Pancreas (tissue), 10 donors: ENCODE results near the gene LACRT. TPM values are rescaled to one million over a fixed set of nuclear protein-coding genes. Genes with fewer than 3 reads are reported as not detected.

Source experiments
- ATAC-seq, 4 donors: fragments of 200-7000 bp; cut with Tn5 transposase; one replicate each; pipeline versions ENCODE4 v1.8.0 to v1.9.1; 2020; ENCODE audit warnings: mild to moderate bottlenecking in 4 of 4, moderate library complexity in 4 of 4
- DNase-seq, 6 donors: peaks; one replicate each; pipeline ENCODE4 v3.0.0-alpha.2; 2020
- FAIRE-seq: peaks from 2 replicates; lab custom pipeline; 2012; peaks lifted over from hg19 to GRCh38; lab: Jason Lieb, UNC
- H3K27ac ChIP-seq, 4 donors: fragments of 200-600 bp; sonication (generic); 1 replicate in 3 of 4; 2 replicates in 1 of 4; pipeline versions ENCODE4 v1.5.0 to v1.8.0; 2020
- H3K27me3 ChIP-seq, 4 donors: fragments of 200-600 bp; one replicate each; pipeline ENCODE4 v1.8.0; 2021
- H3K36me3 ChIP-seq, 3 donors: fragments of 200-600 bp; sonication (generic) in 1 of 3; one replicate each; pipeline versions ENCODE4 v1.5.0 to v1.8.0; 2020 to 2021
- H3K4me1 ChIP-seq, 3 donors: fragments of 200-600 bp; one replicate each; pipeline ENCODE4 v1.8.0; 2021
- H3K4me3 ChIP-seq, 4 donors: fragments of 200-600 bp; sonication (generic) in 2 of 4; one replicate each; pipeline versions ENCODE4 v1.5.0 to v1.8.0; 2020 to 2021
- H3K9me3 ChIP-seq, 4 donors: fragments of 200-600 bp; one replicate each; pipeline ENCODE4 v1.8.0; 2021
- CTCF ChIP-seq, 4 donors: fragments of 200-600 bp; sonication (generic) in 3 of 4; IDR thresholded peaks; one replicate each; pipeline versions ENCODE4 v1.5.0 to v1.8.0; 2021; ENCODE audit warnings: antibody characterized with exemption in 4 of 4
- WGBS, 2 donors: extraction: QIAGEN DNeasy Blood & Tissue Kit; methylation state at CpG; one replicate each; pipeline ENCODE4 v1.1.7; 2013; 5-methylcytosine and 5-hydroxymethylcytosine counted together
- intact Hi-C, 3 donors: fragments of 100-400 bp; cut with DNase I; formaldehyde crosslinking; loops; one replicate each; pipeline versions ENCODE4 v1.11.1 to v1.14.2; 2022
- polyA plus RNA-seq, 2 donors: library from polyadenylated mRNA; stranded (reverse); fragments of 200-250 nt; gene quantifications; one replicate each; pipeline ENCODE4 v1.2.3, GENCODE V29; 2013
- total RNA-seq, 6 donors: library from RNA; stranded (reverse); fragmentation: NEBNext Ultra II Directional in 4 of 6; extraction: Animal tissue kit (Norgen Biotek cat#: 25700) in 4 of 6; gene quantifications; one replicate each; pipeline versions ENCODE4 v1.2.1 to v1.2.4, GENCODE V29; 2021 to 2023
- donor health status: healthy with polysubstance abuse.
- donor health status: DM: no; HTN: no; CAD: no; lungs with moderate emphysema.
- donor health status: DM: no; HTN: no; CAD: no.
- donor health status: control.
- donor health status: control.
- donor health status: Bipolar disorder and iron deficiency.
- donor health status: DM: yes; HTN: yes; CAD: no.
- donor health status: DM: no; HTN: no; CAD: no.
- donor health status: DM: no; HTN: no; CAD: no.
- donor health status: DM: yes; HTN: yes; CAD: no.

LACRT gene
- total and polyA plus RNA-seq, 8 donors, result not detected

GRCh38 chr12:54631551-54631950 is 3.1 kb downstream of the LACRT start:
- H3K27ac ChIP-seq, result no peak overlapping the region
- WGBS, 2 donors, result 47 to 63% methylated on average over 5 of the region's 5 CpGs
- no peak for TF ChIP-seq CTCF (IDR thresholded peaks at IDR 0.05)
- H3K4me3 ChIP-seq, result no peak overlapping the region
- DNase-seq, result no peak
- H3K4me1 ChIP-seq, result peaks cover 0 to 5% (median 3%) of the 10 kb centered on the region in 3 donors
- H3K36me3 ChIP-seq, result no peaks in the 10 kb centered on the region
- H3K27me3 ChIP-seq, result no peaks in the 10 kb centered on the region
- FAIRE-seq, result no peak
- intact Hi-C loops, result no loop called here
- no peaks in the 10 kb centered on the region for H3K9me3 ChIP-seq
- ATAC-seq, result no peak

GRCh38 chr12:54629925-54630324 is 4.8 kb downstream of the LACRT start:
- no peaks in the 10 kb centered on the region for H3K27me3 ChIP-seq
- FAIRE-seq, result no peak
- intact Hi-C loops, result no loop called here
- 84 to 85% methylated on average over 2 of the region's 2 CpGs for whole genome bisulfite sequencing, 2 donors
- no peaks in the 10 kb centered on the region for H3K36me3 ChIP-seq
- no peak overlapping the region for H3K4me3 ChIP-seq
- ATAC-seq, result no peak
- H3K27ac ChIP-seq, result no peak overlapping the region
- no peaks in the 10 kb centered on the region for H3K9me3 ChIP-seq
- DNase-seq, result no peak
- no peak for TF ChIP-seq CTCF (IDR thresholded peaks at IDR 0.05)
- peaks cover 0 to 5% (median 3%) of the 10 kb centered on the region in 3 donors for H3K4me1 ChIP-seq

DNA sequence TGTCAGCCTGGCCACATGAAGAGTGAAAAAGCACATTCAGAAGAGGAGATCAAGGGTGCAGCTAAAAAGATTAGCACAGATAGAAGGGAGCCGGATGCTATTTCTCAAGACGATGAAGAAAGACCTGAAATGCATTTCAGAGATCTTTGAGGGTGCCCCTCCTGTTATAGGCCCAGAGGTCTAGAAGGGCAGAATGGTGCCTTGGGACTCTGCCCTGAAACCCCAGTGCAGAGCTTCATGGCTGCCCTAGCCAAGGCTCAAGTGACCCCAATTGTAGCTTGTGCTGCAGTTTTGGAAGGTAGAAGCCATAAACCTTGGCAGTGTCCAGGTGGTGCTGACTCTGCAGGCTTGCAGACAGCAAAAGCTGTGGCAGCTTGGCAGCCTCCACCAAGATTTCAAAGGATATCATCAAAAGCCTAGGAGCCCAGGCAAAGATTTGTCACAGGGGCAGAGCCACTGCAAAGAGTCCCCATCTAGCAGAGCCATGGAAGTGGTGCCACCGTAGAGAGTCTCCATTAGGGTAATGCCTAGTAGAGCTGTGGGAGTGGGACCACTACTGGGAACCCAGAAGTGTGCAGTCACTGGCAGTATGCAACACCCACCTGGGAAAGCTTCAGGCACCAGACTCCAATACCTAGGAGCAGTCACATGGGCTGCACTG is 6.4 kb downstream of the LACRT start:
- no peak for TF ChIP-seq CTCF (IDR thresholded peaks at IDR 0.05)
- no peaks in the 10 kb centered on the region for H3K36me3 ChIP-seq

DNA sequence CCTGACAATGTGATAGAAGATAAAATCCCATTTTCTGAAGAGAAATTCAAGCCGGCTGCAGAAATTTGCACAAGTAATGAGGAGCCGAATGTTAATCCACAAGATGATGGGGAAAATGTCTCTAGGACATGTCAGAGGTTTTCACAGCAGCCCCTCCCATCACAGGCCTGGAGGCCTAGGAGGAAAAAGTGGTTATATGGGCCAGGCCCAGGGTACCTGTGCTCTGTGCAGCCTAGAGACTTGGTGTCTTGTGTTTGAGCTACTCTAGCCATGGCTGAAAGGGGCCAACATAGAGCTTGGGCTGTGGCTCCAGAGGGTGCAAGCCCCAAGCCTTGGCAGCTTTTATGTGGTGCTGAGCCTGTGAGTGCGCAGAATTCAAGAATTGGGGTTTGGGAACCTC is 7.4 kb downstream of the LACRT start:
- H3K27ac ChIP-seq, result no peak overlapping the region
- 87 to 91% methylated on average over 3 of the region's 3 CpGs for WGBS, 2 donors
- ATAC-seq (no peak), FAIRE-seq (no peak), DNase-seq (no peak)
- intact Hi-C loops, result no loop called here
- no peak for TF ChIP-seq CTCF (IDR thresholded peaks at IDR 0.05)
- H3K36me3 ChIP-seq, result no peaks in the 10 kb centered on the region
- H3K4me1 ChIP-seq, result peaks cover 0 to 5% (median 3%) of the 10 kb centered on the region in 3 donors
- no peak overlapping the region for H3K4me3 ChIP-seq
- no peaks in the 10 kb centered on the region for H3K9me3 ChIP-seq
- H3K27me3 ChIP-seq, result no peaks in the 10 kb centered on the region

More for the DNA sequence above, 6.4 kb downstream of the LACRT start:
- Histone ChIP-seq H3K4me1 (peaks cover 0 to 5% (median 3%) of the 10 kb centered on the region in 3 donors), H3K4me3 (no peak overlapping the region), H3K27ac (no peak overlapping the region), H3K9me3 (no peaks in the 10 kb centered on the region), H3K27me3 (no peaks in the 10 kb centered on the region)
- intact Hi-C loops, result no loop called here
- no peak for ATAC-seq
- no peak for FAIRE-seq
- 89 to 95% methylated on average over 3 of the region's 3 CpGs for WGBS, 2 donors
- no peak for DNase-seq

GRCh38 chr12:54625598-54625997 is 9.1 kb downstream of the LACRT start:
- no peaks in the 10 kb centered on the region for H3K36me3 ChIP-seq
- no peak overlapping the region for H3K4me3 ChIP-seq
- H3K4me1 ChIP-seq, result no peaks in the 10 kb centered on the region
- no peaks in the 10 kb centered on the region for H3K9me3 ChIP-seq
- TF ChIP-seq CTCF (IDR thresholded peaks at IDR 0.05), result no peak
- H3K27me3 ChIP-seq, result peaks cover 0 to 8% (median 0%) of the 10 kb centered on the region in 4 donors
- ATAC-seq (no peak), DNase-seq (no peak), FAIRE-seq (no peak)
- intact Hi-C loops, result no loop called here
- H3K27ac ChIP-seq, result no peak overlapping the region
